ENCODE results near the gene NFATC1.

Gene NFATC1

DNA sequence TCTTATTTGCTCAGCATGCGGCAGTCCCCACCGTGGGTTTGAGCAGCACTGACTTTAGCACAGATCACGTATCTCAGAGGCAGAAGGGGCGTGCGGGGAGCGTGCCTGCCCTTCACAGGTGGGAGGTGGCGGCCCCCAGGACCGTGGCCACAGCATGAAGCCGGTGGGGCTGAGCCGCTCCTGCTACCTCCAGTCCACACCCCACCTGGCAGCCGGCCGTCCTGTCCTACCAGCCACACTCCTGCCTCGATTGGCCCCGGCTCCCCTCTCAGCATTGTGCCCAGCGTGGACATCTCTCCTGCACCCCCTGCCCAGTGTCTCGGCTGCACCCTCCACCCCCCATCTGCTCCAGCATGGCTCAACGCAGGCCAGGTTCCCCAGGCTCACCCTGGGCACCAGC lies 73.6 kb downstream of the NFATC1 start:
- Histone ChIP-seq H3K27ac (ENCODE audit: low read depth, low read length) (no peak overlapping the region), H3K4me3 (ENCODE audit: low read length) (no peak overlapping the region), H3K9ac (ENCODE audit: low read depth, low read length) (no peak overlapping the region), H3K9me3 (ENCODE audit: insufficient read depth, low read depth, low read length) (no peaks in the 10 kb centered on the region), H3K27me3 (ENCODE audit: insufficient read depth, low read length) (no peaks in the 10 kb centered on the region), H3K4me1 (ENCODE audit: insufficient read depth, low read length) (no peaks in the 10 kb centered on the region; the same call in 1 of the 2 replicates), H3K36me3 (ENCODE audit: insufficient read depth, low read length) (no peaks in the 10 kb centered on the region)
- 92% methylated on average over 17 of the region's 17 CpGs for WGBS

DNA sequence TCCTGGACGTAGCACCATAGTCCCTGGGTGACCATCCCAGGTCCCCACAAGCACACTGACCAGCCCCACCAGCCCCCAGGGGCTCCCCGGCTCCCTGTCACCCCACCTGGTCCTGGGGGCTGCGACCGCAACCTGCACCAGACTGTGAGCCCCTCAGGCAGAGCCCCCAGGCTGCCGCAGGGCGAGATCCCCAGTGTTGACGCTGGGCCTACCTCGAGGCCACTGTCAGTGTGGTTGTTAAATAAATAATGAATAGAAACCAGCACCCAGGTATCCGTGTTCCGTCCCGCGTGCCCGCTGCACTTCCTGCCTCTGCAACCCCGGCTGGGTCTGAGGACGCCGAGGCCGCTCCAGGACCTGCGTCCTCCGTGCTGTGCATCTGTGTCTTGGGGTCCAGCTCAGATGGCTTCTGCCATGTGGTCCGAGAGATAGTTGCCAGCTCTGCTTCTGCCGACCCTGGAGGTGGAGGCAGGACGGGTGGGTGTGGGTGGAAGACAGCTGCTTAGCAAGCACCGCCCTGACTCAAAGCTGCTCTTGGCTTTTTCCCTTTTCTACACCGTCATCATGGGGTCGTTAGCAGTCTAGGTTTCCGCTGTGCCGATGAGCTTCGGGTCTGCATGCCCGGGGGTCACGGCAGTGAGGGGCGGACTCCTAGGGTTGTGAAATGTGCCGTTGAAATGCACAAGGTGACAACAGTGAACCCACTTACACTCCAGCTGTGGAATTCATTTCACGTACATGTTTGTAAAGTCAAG lies 74.2 kb downstream of the NFATC1 start:
- no peak overlapping the region for H3K4me3 ChIP-seq (ENCODE audit: low read length)
- no peak overlapping the region for H3K9ac ChIP-seq (ENCODE audit: low read depth, low read length)
- H3K27ac ChIP-seq (ENCODE audit: low read depth, low read length): no peak overlapping the region
- no peaks in the 10 kb centered on the region for H3K27me3 ChIP-seq (ENCODE audit: insufficient read depth, low read length)
- H3K4me1 ChIP-seq (ENCODE audit: insufficient read depth, low read length): no peaks in the 10 kb centered on the region; the same call in 1 of the 2 replicates
- no peaks in the 10 kb centered on the region for H3K36me3 ChIP-seq (ENCODE audit: insufficient read depth, low read length)
- WGBS: 92% methylated on average over 33 of the region's 33 CpGs
- H3K9me3 ChIP-seq (ENCODE audit: insufficient read depth, low read depth, low read length): no peaks in the 10 kb centered on the region

DNA sequence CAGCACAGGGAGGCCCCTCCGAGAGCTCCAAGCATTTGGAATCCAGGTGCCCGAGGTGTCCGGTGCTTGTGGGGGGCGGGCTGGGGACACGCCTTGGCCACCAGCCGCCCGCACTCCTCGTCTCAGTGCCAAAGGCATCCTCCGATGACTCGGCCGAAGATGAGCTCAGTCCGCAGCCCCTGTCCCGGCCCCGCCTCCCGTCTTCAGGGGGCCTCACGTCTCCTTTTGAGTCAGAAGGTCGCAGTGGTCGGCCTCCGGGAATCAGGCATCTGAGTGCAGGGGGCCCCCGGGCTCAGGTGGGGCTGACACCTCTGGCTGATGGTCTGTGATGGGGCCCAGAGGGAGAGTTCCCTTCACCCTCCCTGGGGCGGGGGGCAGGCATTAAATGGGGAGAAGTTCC lies 74.8 kb downstream of the NFATC1 start:
- H3K36me3 ChIP-seq (ENCODE audit: insufficient read depth, low read length): no peaks in the 10 kb centered on the region
- no peaks in the 10 kb centered on the region; the same call in 1 of the 2 replicates for H3K4me1 ChIP-seq (ENCODE audit: insufficient read depth, low read length)
- no peak overlapping the region for H3K9ac ChIP-seq (ENCODE audit: low read depth, low read length)
- 64% methylated on average over 21 of the region's 21 CpGs for WGBS
- no peaks in the 10 kb centered on the region for H3K9me3 ChIP-seq (ENCODE audit: insufficient read depth, low read depth, low read length)
- H3K4me3 ChIP-seq (ENCODE audit: low read length): no peak overlapping the region
- H3K27ac ChIP-seq (ENCODE audit: low read depth, low read length): no peak overlapping the region
- no peaks in the 10 kb centered on the region for H3K27me3 ChIP-seq (ENCODE audit: insufficient read depth, low read length)

DNA sequence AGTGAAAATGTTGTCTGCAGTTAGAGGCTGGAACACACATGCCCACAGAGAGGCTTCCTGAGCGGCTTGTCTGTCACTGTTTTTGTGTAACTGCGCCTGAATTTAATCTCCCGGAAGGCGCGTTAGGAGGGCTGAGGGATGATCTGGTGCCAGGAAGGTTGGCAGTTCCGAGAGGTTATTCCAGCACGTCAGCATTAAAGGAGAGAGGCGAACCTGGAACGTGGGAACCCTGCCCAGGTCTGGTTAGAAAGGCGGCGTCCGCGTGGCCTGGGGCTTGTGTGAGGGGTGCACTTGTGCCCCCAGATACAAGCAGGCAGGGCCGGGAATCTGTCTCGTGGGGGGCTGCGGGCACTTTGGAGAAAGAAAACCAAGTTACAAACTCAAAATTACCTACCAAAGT lies 75.3 kb downstream of the NFATC1 start:
- Histone ChIP-seq H3K9ac (ENCODE audit: low read depth, low read length) (no peak overlapping the region), H3K4me3 (ENCODE audit: low read length) (no peak overlapping the region)
- WGBS: 96% methylated on average over 16 of the region's 16 CpGs

DNA sequence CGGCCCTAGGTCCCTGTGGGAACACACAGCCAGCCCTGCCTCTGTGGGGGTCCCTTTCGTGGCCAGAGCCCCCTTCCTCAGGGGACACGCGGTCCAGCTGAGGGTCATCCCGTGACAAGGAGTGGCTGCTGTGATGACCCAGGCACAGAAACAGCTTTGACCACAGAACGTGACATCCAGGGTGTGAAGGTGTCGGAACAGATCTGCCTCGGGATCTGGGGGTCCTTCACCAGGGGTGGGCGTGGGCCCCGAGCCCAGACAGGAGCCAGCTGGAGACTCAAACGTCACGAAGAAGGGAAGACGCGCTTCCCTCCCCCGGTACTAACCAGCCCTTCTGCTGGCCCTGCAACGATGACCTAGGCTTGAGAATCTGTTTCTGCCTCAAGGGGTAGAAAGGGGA lies 75.9 kb downstream of the NFATC1 start:
- no peak overlapping the region for H3K9ac ChIP-seq (ENCODE audit: low read depth, low read length)
- H3K27me3 ChIP-seq (ENCODE audit: insufficient read depth, low read length): no peaks in the 10 kb centered on the region
- no peaks in the 10 kb centered on the region; the same call in 1 of the 2 replicates for H3K4me1 ChIP-seq (ENCODE audit: insufficient read depth, low read length)
- H3K4me3 ChIP-seq (ENCODE audit: low read length): no peak overlapping the region
- H3K9me3 ChIP-seq (ENCODE audit: insufficient read depth, low read depth, low read length): no peaks in the 10 kb centered on the region
- no peaks in the 10 kb centered on the region for H3K36me3 ChIP-seq (ENCODE audit: insufficient read depth, low read length)
- no peak overlapping the region for H3K27ac ChIP-seq (ENCODE audit: low read depth, low read length)
- 95% methylated on average over 16 of the region's 16 CpGs for WGBS

More for the DNA sequence above, 75.3 kb downstream of the NFATC1 start:
- H3K4me1 ChIP-seq (ENCODE audit: insufficient read depth, low read length): no peaks in the 10 kb centered on the region; the same call in 1 of the 2 replicates
- H3K36me3 ChIP-seq (ENCODE audit: insufficient read depth, low read length): no peaks in the 10 kb centered on the region
- H3K27ac ChIP-seq (ENCODE audit: low read depth, low read length): no peak overlapping the region
- no peaks in the 10 kb centered on the region for H3K9me3 ChIP-seq (ENCODE audit: insufficient read depth, low read depth, low read length)
- no peaks in the 10 kb centered on the region for H3K27me3 ChIP-seq (ENCODE audit: insufficient read depth, low read length)

DNA sequence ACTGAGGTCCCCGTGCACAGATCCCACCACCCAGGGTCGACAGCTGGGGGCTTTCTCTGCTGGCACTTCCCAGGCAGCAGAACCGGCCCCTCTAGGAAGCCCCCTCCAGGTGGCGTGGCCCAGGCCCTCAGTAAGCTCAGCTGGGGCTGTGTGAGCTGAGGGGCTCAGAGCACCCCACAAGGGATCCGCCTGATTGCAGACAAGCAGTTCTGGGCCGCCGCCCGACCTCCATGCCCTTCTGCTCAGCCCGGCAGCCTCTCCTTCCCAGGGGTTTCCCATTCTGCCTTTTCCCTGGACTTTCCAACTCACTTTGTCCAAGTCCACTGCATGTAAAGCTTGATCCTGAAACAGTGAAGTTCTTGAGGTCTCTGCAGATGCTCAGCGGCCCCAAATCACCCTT lies 76.4 kb downstream of the NFATC1 start:
- no peak overlapping the region for H3K9ac ChIP-seq (ENCODE audit: low read depth, low read length)
- 91% methylated on average over 10 of the region's 10 CpGs for WGBS
- no peaks in the 10 kb centered on the region for H3K36me3 ChIP-seq (ENCODE audit: insufficient read depth, low read length)
- no peaks in the 10 kb centered on the region for H3K27me3 ChIP-seq (ENCODE audit: insufficient read depth, low read length)
- no peak overlapping the region for H3K4me3 ChIP-seq (ENCODE audit: low read length)
- H3K9me3 ChIP-seq (ENCODE audit: insufficient read depth, low read depth, low read length): no peaks in the 10 kb centered on the region
- no peak overlapping the region for H3K27ac ChIP-seq (ENCODE audit: low read depth, low read length)
- no peaks in the 10 kb centered on the region; the same call in 1 of the 2 replicates for H3K4me1 ChIP-seq (ENCODE audit: insufficient read depth, low read length)

DNA sequence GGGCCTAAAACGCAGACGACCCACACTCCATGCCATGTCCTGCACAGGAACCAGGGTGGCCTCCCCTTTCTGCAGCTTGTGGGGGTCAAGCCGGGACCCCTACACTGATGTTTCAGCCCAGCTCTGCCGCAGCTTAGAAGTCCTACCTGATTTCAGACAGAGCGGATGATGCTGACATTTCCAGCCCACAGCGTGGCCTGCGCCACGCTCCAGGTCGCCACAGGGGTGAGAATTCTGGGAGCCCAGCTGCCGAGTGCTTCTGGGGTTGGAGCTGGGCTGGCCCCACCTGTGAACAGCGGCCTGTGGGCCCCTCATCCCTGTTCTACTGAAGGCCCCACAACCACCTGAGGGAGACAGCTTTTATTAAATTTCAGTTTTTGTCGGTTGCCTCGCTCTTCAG lies 77.2 kb downstream of the NFATC1 start:
- Histone ChIP-seq H3K36me3 (ENCODE audit: insufficient read depth, low read length) (no peaks in the 10 kb centered on the region), H3K9ac (ENCODE audit: low read depth, low read length) (no peak overlapping the region), H3K4me1 (ENCODE audit: insufficient read depth, low read length) (no peaks in the 10 kb centered on the region; the same call in 1 of the 2 replicates), H3K9me3 (ENCODE audit: insufficient read depth, low read depth, low read length) (no peaks in the 10 kb centered on the region), H3K27me3 (ENCODE audit: insufficient read depth, low read length) (no peaks in the 10 kb centered on the region), H3K27ac (ENCODE audit: low read depth, low read length) (no peak overlapping the region), H3K4me3 (ENCODE audit: low read length) (no peak overlapping the region)
- 96% methylated on average over 13 of the region's 13 CpGs for WGBS

DNA sequence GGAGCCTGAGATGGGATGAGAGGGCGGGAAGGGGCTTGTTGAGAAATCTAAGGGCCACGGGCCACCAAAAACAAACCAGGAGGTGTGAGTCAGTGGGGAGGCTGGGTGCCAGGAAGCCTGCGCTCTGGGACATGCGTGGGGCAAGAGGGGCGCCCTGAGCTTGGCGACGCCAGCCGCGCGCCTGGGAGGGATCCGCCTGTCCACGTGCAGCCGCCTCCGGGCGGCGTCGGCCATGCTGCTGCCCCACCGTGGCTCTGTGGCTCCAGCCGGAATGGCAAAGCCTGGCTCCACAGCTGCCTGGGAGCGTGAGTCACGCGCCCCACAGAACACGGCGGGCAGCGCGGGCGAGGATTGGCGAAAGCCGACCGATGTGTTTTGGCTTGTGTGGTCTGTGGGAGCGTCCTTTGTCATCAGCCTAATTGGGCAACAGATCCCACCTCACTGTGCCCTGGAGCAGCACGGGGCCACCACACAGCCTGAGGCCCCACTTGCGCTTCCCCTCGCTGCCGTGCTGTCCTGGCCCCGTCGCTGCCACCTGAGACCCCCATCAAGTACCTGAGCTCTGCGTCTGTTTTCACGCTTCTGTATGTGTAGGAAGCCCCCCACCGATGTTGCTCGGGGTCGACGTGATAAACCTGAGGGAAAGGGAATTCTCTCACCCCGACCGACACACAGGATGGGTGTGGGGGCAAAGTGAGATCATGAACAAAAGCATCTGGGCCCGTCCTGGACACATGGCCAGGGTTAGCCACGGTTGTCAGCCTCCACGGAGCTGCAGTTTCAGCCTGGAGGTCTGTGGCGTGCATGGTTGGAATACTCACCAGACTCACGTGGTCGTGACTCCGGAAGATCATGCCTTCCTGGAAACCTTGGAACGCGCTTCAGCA lies 80.5 kb downstream of the NFATC1 start:
- Histone ChIP-seq H3K9me3 (ENCODE audit: insufficient read depth, low read depth, low read length) (no peaks in the 10 kb centered on the region), H3K9ac (ENCODE audit: low read depth, low read length) (no peak overlapping the region), H3K36me3 (ENCODE audit: insufficient read depth, low read length) (no peaks in the 10 kb centered on the region), H3K4me1 (ENCODE audit: insufficient read depth, low read length) (no peaks in the 10 kb centered on the region), H3K4me3 (ENCODE audit: low read length) (no peak overlapping the region), H3K27ac (ENCODE audit: low read depth, low read length) (no peak overlapping the region), H3K27me3 (ENCODE audit: insufficient read depth, low read length) (no peaks in the 10 kb centered on the region)
- WGBS: 96% methylated on average over 54 of the region's 54 CpGs

DNA sequence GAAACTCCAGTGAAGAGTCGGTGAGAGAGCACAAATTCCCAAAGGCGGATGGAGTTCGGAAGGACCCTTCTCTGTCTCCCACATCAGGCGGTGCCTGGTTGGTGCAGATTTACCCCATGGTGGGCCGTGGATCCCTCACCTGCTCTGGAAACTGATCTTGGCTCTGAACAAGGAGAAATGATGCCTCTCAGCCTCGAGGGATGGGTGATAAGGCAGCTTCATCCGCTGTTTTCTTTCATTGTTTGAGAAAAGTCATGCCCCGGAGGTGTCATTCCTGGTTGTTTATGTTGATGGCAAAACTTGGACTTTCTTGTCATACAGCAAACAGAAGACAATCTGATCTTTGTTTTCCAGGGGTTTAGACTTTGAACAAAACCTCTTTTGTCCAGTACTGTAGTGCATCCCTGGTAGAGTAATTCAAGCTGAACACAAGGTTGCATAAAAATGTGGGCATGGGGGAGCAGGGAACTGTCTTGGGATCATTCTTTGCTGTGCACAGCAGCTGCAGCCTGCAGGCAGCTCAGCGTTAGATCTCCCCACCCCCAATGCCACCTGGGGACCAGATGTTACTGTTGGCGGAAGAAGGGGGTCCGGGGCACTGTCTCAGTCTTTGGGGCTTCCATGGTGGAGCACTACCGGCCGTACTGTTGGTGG lies 81.3 kb downstream of the NFATC1 start:
- H3K4me1 ChIP-seq (ENCODE audit: insufficient read depth, low read length): no peaks in the 10 kb centered on the region
- H3K9ac ChIP-seq (ENCODE audit: low read depth, low read length): no peak overlapping the region
- no peak overlapping the region for H3K27ac ChIP-seq (ENCODE audit: low read depth, low read length)

DNA sequence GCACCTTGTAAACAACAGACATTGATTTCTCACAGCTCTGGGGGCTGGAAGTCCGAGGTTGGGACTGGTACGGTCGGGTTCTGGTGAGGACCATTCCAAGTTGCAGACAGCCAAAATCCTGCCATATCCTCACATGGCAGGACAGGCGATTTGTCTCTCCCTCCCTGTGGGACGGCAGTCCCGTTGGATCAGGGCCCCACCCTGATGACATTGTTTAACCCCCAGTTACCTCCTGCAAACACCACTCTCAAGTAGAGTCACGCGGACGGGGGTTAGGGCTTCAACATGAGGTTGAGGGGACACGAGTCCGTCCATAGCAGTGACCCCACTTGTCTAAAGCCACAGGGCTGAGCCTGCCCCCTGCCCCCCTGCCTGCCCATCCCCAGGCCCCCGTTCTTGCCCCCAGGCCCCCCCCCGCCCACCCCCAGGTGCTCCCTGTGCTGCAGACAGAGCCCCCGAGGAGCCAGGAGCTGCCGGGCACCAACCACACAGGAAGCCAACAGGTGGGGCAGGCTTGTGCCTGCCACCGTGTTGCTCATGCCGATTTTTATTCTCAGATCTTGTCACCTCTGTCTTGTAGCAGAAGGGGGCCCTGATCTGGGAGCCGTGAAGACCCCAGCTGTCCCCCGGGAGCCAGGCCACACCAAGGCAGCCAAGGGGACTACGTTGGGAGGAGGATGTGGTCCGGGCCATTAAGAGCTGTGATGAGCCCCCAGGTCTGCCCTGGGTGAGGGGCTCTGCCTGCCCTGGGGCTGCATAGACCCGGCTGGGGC lies 82.2 kb downstream of the NFATC1 start:
- H3K36me3 ChIP-seq (ENCODE audit: insufficient read depth, low read length): no peaks in the 10 kb centered on the region
- H3K27me3 ChIP-seq (ENCODE audit: insufficient read depth, low read length): no peaks in the 10 kb centered on the region
- H3K4me3 ChIP-seq (ENCODE audit: low read length): no peak overlapping the region
- H3K4me1 ChIP-seq (ENCODE audit: insufficient read depth, low read length): no peaks in the 10 kb centered on the region
- WGBS: 94% methylated on average over 21 of the region's 22 CpGs
- no peaks in the 10 kb centered on the region for H3K9me3 ChIP-seq (ENCODE audit: insufficient read depth, low read depth, low read length)
- no peak overlapping the region for H3K9ac ChIP-seq (ENCODE audit: low read depth, low read length)
- no peak overlapping the region for H3K27ac ChIP-seq (ENCODE audit: low read depth, low read length)

More for the DNA sequence above, 81.3 kb downstream of the NFATC1 start:
- no peak overlapping the region for H3K4me3 ChIP-seq (ENCODE audit: low read length)
- no peaks in the 10 kb centered on the region for H3K9me3 ChIP-seq (ENCODE audit: insufficient read depth, low read depth, low read length)
- no peaks in the 10 kb centered on the region for H3K27me3 ChIP-seq (ENCODE audit: insufficient read depth, low read length)
- no peaks in the 10 kb centered on the region for H3K36me3 ChIP-seq (ENCODE audit: insufficient read depth, low read length)
- WGBS: 82% methylated on average over 13 of the region's 13 CpGs
